ENCODE measurements around the gene SLC22A12.
"Not testable (repeated sequence)": the region's sequence is repeated elsewhere in the genome, so short reads cannot be mapped to it uniquely, and the experiment has no call there.

SLC22A12 gene

GRCh38 chr11:64558869-64559268 lies 32.2 kb upstream of the SLC22A12 start:
- no peak overlapping the region for H3K4me3 ChIP-seq (ENCODE audit: low read depth, low read length)
- DNase-seq (ENCODE audit: low read depth): no peak
- TF ChIP-seq CTCF (conservative IDR thresholded peaks at IDR 0.05; ENCODE audit: low read depth, low read length): no peak

- no peak overlapping the region for H3K4me3 ChIP-seq (ENCODE audit: low read depth, low read length)
- TF ChIP-seq CTCF (conservative IDR thresholded peaks at IDR 0.05; ENCODE audit: low read depth, low read length): no peak
- no peak for DNase-seq (ENCODE audit: low read depth)
Observed at GRCh38 chr11:64559351-64560138, 31.5 kb upstream of the SLC22A12 start.

DNA sequence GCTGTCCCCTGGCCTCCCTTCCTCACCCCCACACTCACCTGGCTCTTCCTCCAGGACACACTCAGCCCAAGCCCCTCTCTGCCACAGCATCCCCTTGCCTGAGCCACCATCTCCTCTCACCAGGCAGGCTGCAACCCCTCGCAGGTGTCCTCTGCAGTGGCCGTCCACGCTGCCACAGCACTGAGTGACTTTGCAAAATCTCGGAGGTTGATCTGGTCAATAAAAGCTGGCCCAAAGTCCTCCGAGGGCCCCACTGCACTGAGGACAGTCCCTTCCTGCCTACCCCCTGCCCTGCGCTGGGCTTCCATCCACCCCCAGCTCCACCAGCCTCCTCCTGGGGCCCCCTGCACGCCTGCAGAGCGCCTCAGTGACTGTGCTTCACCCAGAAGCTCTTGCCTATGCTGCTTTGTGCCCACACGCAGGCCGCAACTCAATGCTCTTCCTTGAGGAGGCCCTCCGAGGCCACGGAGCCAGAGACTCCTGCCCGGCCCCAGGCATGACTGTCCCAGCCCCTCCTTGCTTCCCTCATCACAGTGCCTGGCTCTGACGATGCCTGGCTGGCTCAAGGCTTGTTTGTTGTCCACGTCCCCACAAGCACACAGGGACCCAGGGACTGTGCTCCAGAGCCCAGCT lies 30.8 kb upstream of the SLC22A12 start:
- H3K4me3 ChIP-seq (ENCODE audit: low read depth, low read length): no peak overlapping the region
- DNase-seq (ENCODE audit: low read depth): no peak
- no peak for TF ChIP-seq CTCF (conservative IDR thresholded peaks at IDR 0.05; ENCODE audit: low read depth, low read length)

DNA sequence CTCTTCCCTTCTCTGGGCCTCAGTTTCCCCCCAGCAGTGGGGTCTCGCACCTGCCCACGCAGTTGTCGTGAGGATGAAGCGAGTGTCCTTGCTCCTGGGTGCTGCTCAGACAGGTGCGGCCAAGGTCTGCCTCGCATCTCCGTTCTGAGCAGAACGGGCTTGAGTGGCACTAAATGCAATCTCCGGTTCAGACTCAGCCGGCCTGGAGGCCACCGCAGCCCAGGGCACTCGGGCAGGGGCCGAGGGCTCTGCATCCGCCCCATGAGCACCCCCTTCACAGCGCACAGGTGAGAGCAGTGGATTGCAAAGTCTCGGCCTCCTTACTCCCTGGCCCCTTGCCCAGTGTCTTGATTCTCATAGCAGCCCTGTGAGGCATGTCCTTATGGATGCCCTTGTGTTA lies 30.1 kb upstream of the SLC22A12 start:
- H3K4me3 ChIP-seq (ENCODE audit: low read depth, low read length): no peak overlapping the region
- DNase-seq (ENCODE audit: low read depth): no peak
- no peak for TF ChIP-seq CTCF (conservative IDR thresholded peaks at IDR 0.05; ENCODE audit: low read depth, low read length)

GRCh38 chr11:64561429-64561828 lies 29.6 kb upstream of the SLC22A12 start:
- DNase-seq (ENCODE audit: low read depth); H3K4me3 ChIP-seq (ENCODE audit: low read depth, low read length): not testable (repeated sequence)

- TF ChIP-seq CTCF (conservative IDR thresholded peaks at IDR 0.05; ENCODE audit: low read depth, low read length): no peak
- DNase-seq (ENCODE audit: low read depth): no peak
- H3K4me3 ChIP-seq (ENCODE audit: low read depth, low read length): no peak overlapping the region
Observed at GRCh38 chr11:64561984-64562722, 28.9 kb upstream of the SLC22A12 start.

DNA sequence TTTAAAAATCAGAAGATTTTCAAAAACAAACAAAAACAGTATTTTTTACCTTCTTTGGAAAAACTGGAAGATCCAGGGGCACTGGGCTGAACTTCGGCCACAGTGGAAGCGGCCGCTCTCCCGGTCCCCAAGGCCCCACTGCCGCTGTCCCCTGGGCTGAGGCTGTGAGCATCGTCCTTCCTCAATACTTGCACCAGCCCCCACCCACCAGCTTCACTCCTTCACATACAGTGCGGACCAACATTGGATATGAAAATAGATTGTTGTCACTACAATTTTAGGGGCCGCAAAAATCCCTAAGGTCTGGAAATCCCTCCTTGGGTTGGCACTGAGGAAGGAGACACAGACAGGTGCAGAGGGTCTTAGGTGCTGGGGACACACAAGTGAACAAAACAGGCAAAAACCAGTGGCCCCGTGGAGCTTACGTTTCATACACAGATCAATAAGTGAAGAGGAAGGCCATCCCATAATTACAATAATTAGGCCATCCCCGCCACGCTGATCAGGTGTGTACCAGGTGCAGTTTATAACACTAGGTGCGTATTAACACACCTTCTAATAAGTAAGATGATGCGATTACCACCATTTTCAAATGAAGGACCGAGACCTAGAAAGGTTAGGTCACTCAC lies 28.2 kb upstream of the SLC22A12 start:
- no peak for DNase-seq (ENCODE audit: low read depth)
- no peak overlapping the region for H3K4me3 ChIP-seq (ENCODE audit: low read depth, low read length)
- TF ChIP-seq CTCF (conservative IDR thresholded peaks at IDR 0.05; ENCODE audit: low read depth, low read length): no peak
